Left lung (tissue), 10 donors: ENCODE results near the gene ATP13A3. TPM values are rescaled to one million over a fixed set of nuclear protein-coding genes. Genes with fewer than 3 reads are reported as not detected.

Experiments
- ATAC-seq: fragments of 200-7000 bp; cut with Tn5 transposase; one replicate; pipeline ENCODE4 v1.9.1; 2020; ENCODE audit warnings: moderate library complexity
- DNase-seq, 4 donors: peaks; one replicate each; pipeline ENCODE4 v3.0.0-alpha.2; 2013 to 2020
- H3K27ac ChIP-seq, 2 donors: fragments of 200-600 bp; sonication (generic) in 1 of 2; one replicate each; pipeline versions ENCODE4 v1.5.0 to v1.8.0; 2020 to 2021
- H3K27me3 ChIP-seq, 2 donors: fragments of 200-600 bp; sonication (generic) in 1 of 2; one replicate each; pipeline versions ENCODE4 v1.5.0 to v1.8.0; 2020 to 2021
- H3K36me3 ChIP-seq, 2 donors: fragments of 200-600 bp; sonication (generic) in 1 of 2; one replicate each; pipeline versions ENCODE4 v1.5.0 to v1.8.0; 2020 to 2021
- H3K4me1 ChIP-seq, 2 donors: fragments of 200-600 bp; one replicate each; pipeline ENCODE4 v1.8.0; 2021
- H3K4me3 ChIP-seq, 2 donors: fragments of 200-600 bp; sonication (generic) in 1 of 2; one replicate each; pipeline versions ENCODE4 v1.5.0 to v1.8.0; 2020 to 2021; ENCODE audit warnings: mild to moderate bottlenecking in 1 of 2
- H3K9me3 ChIP-seq, 2 donors: fragments of 200-600 bp; sonication (generic) in 1 of 2; one replicate each; pipeline versions ENCODE4 v1.5.0 to v1.8.0; 2020 to 2021
- CTCF ChIP-seq, 2 donors: fragments of 200-600 bp; sonication (generic) in 1 of 2; IDR thresholded peaks; one replicate each; pipeline versions ENCODE4 v1.5.0 to v1.8.0; 2021; ENCODE audit warnings: antibody characterized with exemption in 2 of 2
- intact Hi-C, 2 donors: fragments of 100-400 bp; cut with DNase I; formaldehyde crosslinking; loops; one replicate each; pipeline versions ENCODE4 v1.11.2 to v1.14.2; 2022
- polyA plus RNA-seq, 6 donors: library from polyadenylated mRNA; unstranded; fragments of 120-200 nt; gene quantifications; one replicate each; pipeline ENCODE4 v1.2.1, GENCODE V29; 2013; ENCODE audit not compliant: insufficient read length in 6 of 6
- total RNA-seq, 2 donors: library from RNA; stranded (reverse); fragmentation: NEBNext Ultra II Directional; extraction: Animal tissue kit (Norgen Biotek cat#: 25700); gene quantifications; one replicate each; pipeline ENCODE4 v1.2.1, GENCODE V29; 2021
- donor health status: DM: no; HTN: yes; CAD: no.
- donor health status: DM: no; HTN: no; CAD: no.

ATP13A3 gene
- total and polyA plus RNA-seq, 8 donors = 52.0 to 123 (median 59.5) TPM

- Histone ChIP-seq H3K9me3 (no peaks in the 10 kb centered on the region), H3K4me3 (no peak overlapping the region), H3K27me3 (peaks cover 0 to 18% of the 10 kb centered on the region in 2 donors), H3K36me3 (no peaks in the 10 kb centered on the region), H3K4me1 (no peaks in the 10 kb centered on the region), H3K27ac (no peak overlapping the region)
- no peak for DNase-seq
- intact Hi-C loops = no loop called here
- no peak for ATAC-seq
- no peak for TF ChIP-seq CTCF (IDR thresholded peaks at IDR 0.05)
Measured at GRCh38 chr3:194364314-194364651, 122.5 kb downstream of the ATP13A3 start.

- no peak overlapping the region for H3K4me3 ChIP-seq
- H3K27ac ChIP-seq = no peak overlapping the region
- no peaks in the 10 kb centered on the region for H3K4me1 ChIP-seq
- intact Hi-C loops = no loop called here
- no peak for TF ChIP-seq CTCF (IDR thresholded peaks at IDR 0.05)
- H3K36me3 ChIP-seq = no peaks in the 10 kb centered on the region
- H3K27me3 ChIP-seq = peaks cover 0 to 6% of the 10 kb centered on the region in 2 donors
- no peak for DNase-seq
- no peak for ATAC-seq
- no peaks in the 10 kb centered on the region for H3K9me3 ChIP-seq
Measured at GRCh38 chr3:194360568-194360967, 126.2 kb downstream of the ATP13A3 start.

DNA sequence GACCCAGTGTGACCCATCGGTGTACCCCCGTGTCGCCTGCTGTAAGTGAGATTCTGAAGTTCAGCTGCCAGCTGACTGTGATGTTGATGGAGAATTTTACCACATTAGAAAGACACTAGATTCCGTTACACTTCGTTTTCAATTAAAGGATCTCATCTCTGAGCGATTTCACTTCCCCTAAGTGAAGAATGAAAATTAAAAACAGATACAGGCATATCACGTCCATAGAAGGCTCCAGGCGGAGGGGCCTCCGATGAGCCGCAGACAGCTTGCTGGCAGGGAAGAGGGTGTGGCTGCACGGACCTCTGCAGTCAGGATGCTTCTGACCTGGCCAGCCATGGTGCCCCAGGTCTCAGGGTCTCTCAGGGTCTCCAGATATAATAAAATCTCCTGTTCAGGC lies 129.1 kb downstream of the ATP13A3 start:
- no peaks in the 10 kb centered on the region for H3K9me3 ChIP-seq
- H3K4me3 ChIP-seq = no peak overlapping the region
- ATAC-seq (no peak), DNase-seq (no peak)
- H3K4me1 ChIP-seq = no peaks in the 10 kb centered on the region
- H3K27ac ChIP-seq = no peak overlapping the region
- peaks cover 0 to 6% of the 10 kb centered on the region in 2 donors for H3K27me3 ChIP-seq
- no peaks in the 10 kb centered on the region for H3K36me3 ChIP-seq
- TF ChIP-seq CTCF (IDR thresholded peaks at IDR 0.05) = no peak
- intact Hi-C loops = no loop called here

- Histone ChIP-seq H3K27ac (no peak overlapping the region), H3K9me3 (no peaks in the 10 kb centered on the region), H3K4me3 (no peak overlapping the region), H3K36me3 (no peaks in the 10 kb centered on the region), H3K4me1 (no peaks in the 10 kb centered on the region), H3K27me3 (peaks cover 0 to 6% of the 10 kb centered on the region in 2 donors)
- no peak for TF ChIP-seq CTCF (IDR thresholded peaks at IDR 0.05)
- no peak for DNase-seq
- intact Hi-C loops = no loop called here
- ATAC-seq = no peak
Measured at GRCh38 chr3:194355379-194355778, 131.4 kb downstream of the ATP13A3 start.

DNA sequence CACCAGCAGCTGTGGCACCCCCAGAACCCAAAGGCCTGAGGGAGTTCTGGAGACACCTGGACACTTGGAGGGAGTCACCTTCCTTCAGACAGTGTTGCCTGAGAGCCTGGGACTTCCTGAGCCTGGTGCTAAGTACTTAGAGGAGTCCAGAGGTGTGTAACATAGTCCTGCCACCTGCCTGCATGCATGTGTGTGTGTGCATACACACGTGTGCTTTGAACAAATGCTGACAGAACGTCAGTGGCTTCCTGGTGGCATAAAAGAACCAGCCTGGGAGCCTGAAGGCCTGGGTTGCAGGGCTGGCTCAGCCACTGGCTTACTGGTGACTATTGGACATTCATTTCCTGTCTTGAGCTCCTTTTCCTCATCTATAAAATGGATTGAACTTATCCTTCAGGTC lies 132.5 kb downstream of the ATP13A3 start:
- DNase-seq = no peak
- intact Hi-C loops = no loop called here

More for the DNA sequence above, 132.5 kb downstream of the ATP13A3 start:
- Histone ChIP-seq H3K27me3 (peaks cover 0 to 6% of the 10 kb centered on the region in 2 donors), H3K4me3 (no peak overlapping the region), H3K4me1 (no peaks in the 10 kb centered on the region), H3K27ac (no peak overlapping the region), H3K36me3 (no peaks in the 10 kb centered on the region), H3K9me3 (no peaks in the 10 kb centered on the region)
- TF ChIP-seq CTCF (IDR thresholded peaks at IDR 0.05) = no peak
- ATAC-seq = no peak

Other genes starting within 250 kb of the ATP13A3 start
- gene CPN2, start 135.7 kb downstream of the ATP13A3 start, total RNA-seq = not detected
- gene CPN2, start 135.7 kb downstream of the ATP13A3 start, polyA plus RNA-seq = not detected
- 1 to 10 TPM in 1 of 2 donors, under 1 TPM in 1; 0.42 to 6.2 TPM for gene LRRC15, start 117.3 kb downstream of the ATP13A3 start, total RNA-seq
- gene LRRC15, start 117.3 kb downstream of the ATP13A3 start, polyA plus RNA-seq = under 1 TPM; 0.03 to 0.17 (median 0.14) TPM
- under 1 TPM; 0.15 to 0.16 TPM for gene GP5, start 87.7 kb downstream of the ATP13A3 start, total RNA-seq
- under 1 TPM; 0.56 to 1.00 (median 0.70) TPM for gene GP5, start 87.7 kb downstream of the ATP13A3 start, polyA plus RNA-seq
- 10 to 100 TPM; 13.4 to 20.6 TPM for gene TMEM44, start 146.4 kb upstream of the ATP13A3 start, total RNA-seq
- 10 to 100 TPM; 33.8 to 46.2 (median 35.1) TPM for gene TMEM44, start 146.4 kb upstream of the ATP13A3 start, polyA plus RNA-seq
- gene LSG1, start 185.2 kb upstream of the ATP13A3 start, total RNA-seq = 10 to 100 TPM; 18.2 to 27.8 TPM
- gene LSG1, start 185.2 kb upstream of the ATP13A3 start, polyA plus RNA-seq = 10 to 100 TPM; 45.0 to 74.0 (median 48.8) TPM
- 1 to 10 TPM; 6.4 to 8.8 TPM for gene FAM43A, start 198.9 kb upstream of the ATP13A3 start, total RNA-seq
- 10 to 100 TPM; 14.1 to 25.4 (median 19.8) TPM for gene FAM43A, start 198.9 kb upstream of the ATP13A3 start, polyA plus RNA-seq